Osteocyte (in vitro differentiated cells): Measurements from ENCODE around the gene SRP68. TPM values are rescaled to one million over a fixed set of nuclear protein-coding genes. Genes with fewer than 3 reads are reported as not detected.
A peak's percentile ranks its signal among the peaks of the same experiment; 100 is the strongest.

Source experiments
- DNase-seq: peaks from one replicate; pipeline ENCODE4 v3.0.0; 2021; ENCODE audit warnings: mixed read lengths; ENCODE audit not compliant: unreplicated experiment; ENCODE audit errors: extremely low spot score
- H3K27ac Mint-ChIP-seq: one replicate; pipeline ENCODE4 v1.8.0; 2021; ENCODE audit warnings: mild to moderate bottlenecking, mixed read lengths; ENCODE audit not compliant: unreplicated experiment
- H3K27me3 Mint-ChIP-seq: one replicate; pipeline ENCODE4 v1.8.0; 2021; ENCODE audit warnings: mixed read lengths; ENCODE audit not compliant: unreplicated experiment
- H3K36me3 Mint-ChIP-seq: one replicate; pipeline ENCODE4 v1.8.0; 2021; ENCODE audit warnings: mixed read lengths; ENCODE audit not compliant: unreplicated experiment
- H3K4me1 Mint-ChIP-seq: one replicate; pipeline ENCODE4 v1.8.0; 2021; ENCODE audit warnings: mixed read lengths; ENCODE audit not compliant: unreplicated experiment
- H3K4me3 Mint-ChIP-seq: one replicate; pipeline ENCODE4 v1.8.0; 2021; ENCODE audit warnings: mild to moderate bottlenecking, moderate library complexity, mixed read lengths; ENCODE audit not compliant: unreplicated experiment
- H3K9me3 Mint-ChIP-seq: one replicate; pipeline ENCODE4 v1.8.0; 2021; ENCODE audit warnings: mixed read lengths; ENCODE audit not compliant: unreplicated experiment
- CTCF ChIP-seq: fragments of 200-600 bp; sonication (generic); IDR thresholded peaks from 2 replicates; pipeline ENCODE4 v1.5.0; 2021; ENCODE audit warnings: antibody characterized with exemption, mild to moderate bottlenecking, moderate library complexity
- total RNA-seq: library from RNA; stranded (reverse); gene quantifications from 2 replicates; pipeline ENCODE4 v1.2.1, GENCODE V29; 2021

The SRP68 gene
- total RNA-seq, 1 donor from 2014 or later: 74.7 TPM

- DNase-seq: no peak
- Mint-ChIP-seq H3K4me1 (no peaks in the 10 kb centered on the region), H3K36me3 (peaks cover 50% of the 10 kb centered on the region), H3K4me3 (no peak overlapping the region), H3K9me3 (no peaks in the 10 kb centered on the region), H3K27ac (no peak overlapping the region), H3K27me3 (no peaks in the 10 kb centered on the region)
- TF ChIP-seq CTCF: no peak
Measured at GRCh38 chr17:76040376-76040775, 31.9 kb downstream of the SRP68 start.

DNA sequence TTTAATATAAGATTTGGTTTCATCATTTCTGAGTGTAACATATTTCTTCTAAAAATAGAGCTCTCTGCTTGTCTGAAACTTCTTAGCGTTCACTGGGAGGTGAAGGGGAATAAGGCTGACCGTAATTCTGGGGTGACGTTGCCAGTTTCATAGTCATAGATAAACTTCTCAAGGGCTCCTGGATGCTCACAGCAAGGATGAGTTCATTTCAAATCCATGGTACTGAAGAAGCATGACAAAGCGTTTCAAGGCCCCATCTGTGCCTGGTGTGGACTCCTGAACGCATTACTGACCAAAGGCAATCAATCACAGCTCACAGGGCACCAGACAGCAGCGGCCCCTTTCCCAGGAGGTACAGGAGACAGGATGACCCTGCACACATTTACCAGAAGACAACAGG, 33.2 kb downstream of the SRP68 start:
- Mint-ChIP-seq H3K4me3 (no peak overlapping the region), H3K9me3 (no peaks in the 10 kb centered on the region), H3K36me3 (peaks cover 38% of the 10 kb centered on the region), H3K27me3 (no peaks in the 10 kb centered on the region), H3K4me1 (no peaks in the 10 kb centered on the region), H3K27ac (no peak overlapping the region)
- no peak for DNase-seq
- no peak for TF ChIP-seq CTCF

DNA sequence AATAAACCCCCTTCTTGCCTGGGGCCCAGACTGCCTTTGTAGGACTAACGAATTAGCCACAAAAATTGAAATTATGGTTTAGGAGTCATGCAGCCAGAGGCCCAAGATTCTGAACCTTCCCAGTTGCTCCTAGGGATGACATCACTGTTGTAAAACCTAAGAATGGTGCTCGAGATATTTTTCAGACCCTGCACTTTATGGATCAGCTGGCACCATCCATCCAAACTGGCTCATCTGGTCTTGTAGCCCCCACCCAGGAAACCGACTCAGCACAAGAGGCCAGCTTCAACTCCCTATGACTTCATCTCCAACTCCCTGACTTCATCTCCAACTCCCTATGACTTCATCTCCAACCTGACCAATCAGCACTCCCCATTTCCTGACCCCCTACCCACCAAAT, 34.3 kb downstream of the SRP68 start:
- Mint-ChIP-seq H3K27me3 (no peaks in the 10 kb centered on the region), H3K4me1 (no peaks in the 10 kb centered on the region), H3K9me3 (no peaks in the 10 kb centered on the region), H3K27ac (peak overlapping the region; percentile 54), H3K4me3 (no peak overlapping the region), H3K36me3 (peaks cover 28% of the 10 kb centered on the region)
- DNase-seq: no peak
- no peak for TF ChIP-seq CTCF

GRCh38 chr17:76036497-76037261, 35.6 kb downstream of the SRP68 start:
- H3K27ac Mint-ChIP-seq: no peak overlapping the region
- no peaks in the 10 kb centered on the region for H3K27me3 Mint-ChIP-seq
- TF ChIP-seq CTCF: no peak
- H3K4me1 Mint-ChIP-seq: no peaks in the 10 kb centered on the region
- H3K9me3 Mint-ChIP-seq: no peaks in the 10 kb centered on the region
- DNase-seq: no peak
- H3K4me3 Mint-ChIP-seq: no peak overlapping the region
- H3K36me3 Mint-ChIP-seq: peaks cover 26% of the 10 kb centered on the region

DNA sequence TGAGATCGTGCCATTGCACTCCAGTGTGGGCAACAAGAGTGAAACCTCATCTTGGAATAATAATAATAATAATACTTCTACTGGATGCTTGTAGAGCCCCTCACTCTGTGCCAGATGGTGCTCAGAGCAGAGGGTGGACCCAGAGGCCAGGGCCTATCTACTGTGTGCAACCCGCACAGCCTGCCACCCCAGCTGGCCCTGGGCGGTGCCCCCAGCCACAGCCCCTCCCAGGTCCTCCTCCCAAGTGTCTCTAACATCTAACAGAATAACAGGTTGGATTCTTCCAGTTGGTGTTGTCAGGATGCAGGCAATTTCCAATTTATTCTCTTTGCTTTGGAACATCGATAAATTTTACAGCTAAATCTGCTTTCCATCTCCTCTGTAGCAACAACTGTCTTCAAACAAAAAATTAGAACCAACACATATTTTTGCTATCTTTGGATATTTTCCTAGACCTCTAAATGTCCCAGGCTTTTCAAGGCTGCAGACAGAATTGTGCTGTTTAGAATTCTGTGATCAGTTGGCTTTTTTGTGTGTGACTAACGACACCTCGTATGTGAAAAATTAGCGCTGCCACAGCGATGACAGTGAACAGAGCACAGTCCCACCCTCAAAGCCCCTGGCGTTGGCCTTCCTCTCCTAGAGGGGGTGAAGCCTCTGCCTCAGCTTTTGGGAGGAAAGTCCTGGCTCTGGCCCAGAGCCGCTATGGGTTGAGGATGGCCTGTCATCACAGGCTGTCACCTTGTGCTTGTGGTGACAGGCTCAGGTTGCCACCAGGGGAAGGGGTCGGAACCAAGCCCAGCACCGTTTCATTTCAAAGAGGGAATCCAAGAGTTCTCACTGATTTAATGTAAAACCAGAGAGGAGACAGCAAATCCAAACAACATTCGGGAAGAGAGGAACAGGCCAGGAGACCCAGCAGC, 37.6 kb downstream of the SRP68 start:
- no peak for DNase-seq
- no peaks in the 10 kb centered on the region for H3K9me3 Mint-ChIP-seq
- peaks cover 5% of the 10 kb centered on the region for H3K4me1 Mint-ChIP-seq
- no peak for TF ChIP-seq CTCF
- H3K27ac Mint-ChIP-seq: no peak overlapping the region
- H3K27me3 Mint-ChIP-seq: no peaks in the 10 kb centered on the region
- no peak overlapping the region for H3K4me3 Mint-ChIP-seq
- H3K36me3 Mint-ChIP-seq: peaks cover 18% of the 10 kb centered on the region
